ENCODE measurements around the gene SYNGAP1.
"Not testable (repeated sequence)": the region's sequence is repeated elsewhere in the genome, so short reads cannot be mapped to it uniquely, and the experiment has no call there.

Gene SYNGAP1

DNA sequence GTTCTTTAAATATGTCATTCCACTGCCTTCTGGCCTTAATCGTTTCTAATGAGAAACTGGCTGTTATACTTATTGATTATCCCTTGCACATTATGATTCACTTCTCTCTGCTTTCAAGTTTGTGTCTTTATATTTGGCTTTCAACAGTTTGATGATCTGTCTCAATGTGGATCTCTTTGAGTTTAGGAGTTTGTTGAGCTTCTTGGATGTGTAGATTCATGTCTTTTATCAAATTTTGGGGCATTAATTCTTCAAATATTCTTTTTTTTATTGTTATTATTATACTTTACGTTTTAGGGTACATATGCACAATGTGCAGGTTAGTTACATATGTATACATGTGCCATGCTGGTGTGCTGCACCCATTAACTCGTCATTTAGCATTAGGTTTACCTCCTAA is 63.8 kb downstream of the SYNGAP1 start:
- DNase-seq, result no peak

DNA sequence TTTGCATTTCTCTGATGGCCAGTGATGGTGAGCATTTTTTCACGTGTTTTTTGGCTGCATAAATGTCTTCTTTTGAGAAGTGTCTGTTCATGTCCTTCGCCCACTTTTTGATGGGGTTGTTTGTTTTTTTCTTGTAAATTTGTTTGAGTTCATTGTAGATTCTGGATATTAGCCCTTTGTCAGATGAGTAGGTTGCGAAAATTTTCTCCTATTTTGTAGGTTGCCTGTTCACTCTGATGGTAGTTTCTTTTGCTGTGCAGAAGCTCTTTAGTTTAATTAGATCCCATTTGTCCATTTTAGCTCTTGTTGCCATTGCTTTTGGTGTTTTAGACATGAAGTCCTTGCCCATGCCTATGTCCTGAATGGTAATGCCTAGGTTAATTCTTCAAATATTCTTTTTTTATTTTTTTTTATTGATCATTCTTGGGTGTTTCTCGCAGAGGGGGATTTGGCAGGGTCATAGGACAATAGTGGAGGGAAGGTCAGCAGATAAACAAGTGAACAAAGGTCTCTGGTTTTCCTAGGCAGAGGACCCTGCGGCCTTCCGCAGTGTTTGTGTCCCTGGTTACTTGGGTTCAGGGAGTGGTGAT is 64.9 kb downstream of the SYNGAP1 start:
- DNase-seq, result not testable (repeated sequence)

DNA sequence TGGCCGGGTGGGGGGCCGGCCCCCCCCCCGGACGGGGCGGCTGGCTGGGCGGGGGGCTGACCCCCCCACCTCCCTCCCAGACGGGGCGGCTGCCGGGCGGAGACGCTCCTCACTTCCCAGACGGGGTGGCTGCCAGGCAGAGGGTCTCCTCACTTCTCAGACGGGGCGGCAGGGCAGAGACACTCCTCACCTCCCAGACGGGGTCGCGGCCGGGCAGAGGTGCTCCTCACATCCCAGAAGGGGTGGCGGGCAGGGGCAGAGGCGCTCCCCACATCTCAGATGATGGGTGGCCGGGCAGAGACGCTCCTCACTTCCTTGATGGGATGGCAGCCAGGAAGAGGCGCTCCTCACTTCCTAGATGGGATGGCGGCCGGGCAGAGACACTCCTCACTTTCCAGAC is 65.8 kb downstream of the SYNGAP1 start:
- DNase-seq, result not testable (repeated sequence)

DNA sequence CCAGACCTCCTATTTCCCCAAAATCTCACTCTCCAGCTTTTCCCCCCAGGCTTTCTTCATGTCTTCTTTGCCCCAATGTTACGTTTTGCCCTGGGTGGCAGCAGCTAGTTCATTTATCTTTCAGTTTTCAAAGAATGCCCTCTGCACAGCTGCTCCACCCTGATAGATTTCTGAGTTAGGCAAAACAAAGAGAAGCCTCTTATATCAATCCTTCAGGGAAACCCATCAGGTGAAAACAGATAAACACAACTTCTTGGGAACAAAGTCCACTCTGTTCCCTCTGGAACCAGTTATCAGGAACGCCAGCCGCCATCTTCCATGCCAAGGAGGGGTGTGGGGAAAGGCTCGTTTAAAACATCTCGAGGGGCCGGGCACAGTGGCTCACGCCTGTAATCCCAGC is 68.5 kb downstream of the SYNGAP1 start:
- DNase-seq, result no peak

DNA sequence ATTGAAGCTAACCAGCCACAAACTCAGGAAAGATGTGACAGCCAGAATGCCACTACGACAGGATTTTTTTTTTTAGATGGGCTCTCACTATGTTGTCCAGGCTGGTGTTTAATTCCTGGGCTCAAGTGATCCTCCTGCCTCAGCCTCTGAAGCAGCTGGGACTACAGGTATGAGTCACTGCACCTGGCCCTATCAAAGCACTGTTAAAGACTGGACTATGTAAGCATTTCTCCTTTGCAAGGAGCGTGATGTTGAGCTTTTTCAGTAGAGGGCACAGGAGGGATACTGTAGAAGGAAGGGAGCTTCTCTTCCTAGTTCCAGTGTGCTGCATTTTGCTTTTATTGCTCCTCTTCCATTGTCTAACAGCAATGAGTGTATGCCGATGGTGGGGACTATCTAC is 70.3 kb downstream of the SYNGAP1 start:
- DNase-seq, result no peak

DNA sequence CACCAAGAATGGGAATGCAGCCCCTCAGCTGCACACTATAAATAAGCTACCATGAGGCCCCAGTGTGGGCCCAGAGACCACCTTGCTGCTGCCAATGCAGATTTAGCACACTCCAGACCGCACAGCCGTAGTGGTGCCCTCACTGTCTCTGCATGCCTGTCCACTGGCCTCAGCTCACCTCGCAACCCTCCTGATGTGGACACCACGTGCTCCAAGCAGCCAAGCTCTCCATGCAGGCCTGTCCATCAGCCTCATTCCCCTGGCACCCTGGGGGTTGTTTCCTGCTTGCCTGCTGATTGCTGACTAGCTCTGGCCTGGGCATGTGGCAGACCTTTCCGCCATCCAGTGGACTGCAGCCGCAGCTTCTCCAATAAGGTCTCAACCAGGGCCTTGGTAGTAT is 70.8 kb downstream of the SYNGAP1 start:
- no peak for DNase-seq

DNA sequence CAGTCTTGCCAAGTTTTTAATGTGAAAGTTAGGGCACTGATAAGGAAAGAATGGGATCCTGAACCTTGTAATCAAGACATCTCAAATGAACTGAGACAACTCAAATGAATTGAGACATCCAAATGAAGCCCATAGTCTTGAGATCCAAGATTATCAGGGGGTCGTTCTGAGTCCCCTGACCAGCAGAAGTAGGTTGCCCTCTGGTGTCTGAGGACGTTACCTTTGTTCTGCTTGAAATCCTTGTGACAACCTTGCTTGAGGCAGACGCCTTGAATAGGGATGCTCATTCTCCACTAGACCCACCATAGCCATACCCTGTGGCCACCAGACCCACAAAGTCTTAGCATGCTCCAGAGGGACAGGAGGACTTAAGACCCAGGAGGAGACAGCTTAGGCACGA is 72.2 kb downstream of the SYNGAP1 start:
- no peak for DNase-seq

DNA sequence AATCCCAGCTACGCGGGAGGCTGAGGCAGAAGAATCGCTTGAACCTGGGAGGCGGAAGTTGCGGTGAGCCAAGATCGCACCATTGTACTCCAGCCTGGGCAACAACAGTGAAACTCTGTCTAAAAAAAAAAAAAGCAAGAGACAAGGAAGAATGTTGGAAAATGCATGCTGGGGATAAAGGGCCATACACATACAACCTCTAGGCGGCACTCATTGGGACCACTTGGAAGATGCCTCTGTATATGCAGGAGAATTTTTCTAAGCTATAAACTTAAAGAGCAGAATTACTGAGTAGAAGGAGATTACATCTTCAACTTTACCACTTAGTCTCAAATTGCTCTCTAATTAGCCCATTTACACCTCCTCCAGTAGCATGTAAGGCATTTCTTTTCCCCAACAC is 77.3 kb downstream of the SYNGAP1 start:
- no peak for DNase-seq

DNA sequence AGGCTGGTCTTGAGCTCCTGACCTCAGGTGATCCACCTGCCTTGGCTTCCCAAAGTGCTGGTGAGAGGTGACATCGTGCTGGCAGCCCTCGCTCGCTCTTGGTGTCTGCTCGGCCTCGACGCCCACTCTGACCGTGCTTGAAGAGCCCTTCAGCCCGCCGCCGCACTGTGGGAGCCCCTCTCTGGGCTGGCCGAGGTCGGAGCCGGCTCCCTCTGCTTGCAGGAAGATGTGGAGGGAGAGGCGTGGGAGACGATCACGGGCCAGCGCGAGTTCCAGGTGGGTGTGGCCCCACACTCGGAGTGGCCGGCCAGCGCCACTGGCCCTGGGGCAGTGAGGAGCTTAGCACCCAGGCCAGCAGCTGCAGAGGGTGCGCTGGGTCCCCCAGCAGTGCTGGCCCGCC is 82.6 kb downstream of the SYNGAP1 start:
- no peak for DNase-seq

DNA sequence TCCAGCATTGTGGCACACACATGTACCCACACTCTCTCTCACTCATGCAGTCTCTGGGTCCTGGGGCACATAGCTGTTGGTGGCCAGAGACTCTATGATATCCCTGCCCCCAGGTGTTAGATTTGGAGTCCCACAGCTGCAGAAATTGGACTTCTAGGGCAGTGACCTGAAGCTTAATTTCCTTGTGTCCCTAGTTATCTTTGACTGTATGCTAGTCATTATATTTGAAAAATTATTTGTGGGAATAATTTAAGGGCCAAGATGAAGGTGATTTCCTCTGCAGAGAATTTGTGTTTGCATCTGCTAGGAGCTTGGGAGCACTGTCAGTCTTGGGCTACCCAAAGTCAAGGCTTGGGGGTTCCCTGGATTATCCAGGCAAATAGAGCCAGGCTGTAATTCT is 84.6 kb downstream of the SYNGAP1 start:
- DNase-seq, result no peak

All from CD4-positive, alpha-beta T cell treated with Interleukin-4 for 4 hours (primary cell).